Measurements from ENCODE around the gene NET1.

GRCh38 chr10:5482016-5482415 is 69.7 kb downstream of the NET1 start:
- no peak for TF ChIP-seq CTCF (IDR thresholded peaks at IDR 0.05; ENCODE audit: borderline replicate concordance, extremely low read depth, low read length, poor library complexity, severe bottlenecking)
- no peak for TF ChIP-seq EZH2 (IDR thresholded peaks at IDR 0.05; ENCODE audit: borderline replicate concordance, low read depth, low read length, severe bottlenecking)
